GM12891 (cell line): ENCODE results near the gene KCNAB1.

Experiments used
- PAX5 ChIP-seq: IDR thresholded peaks from 2 replicates; pipeline ENCODE4 v1.6.1; 2011; ENCODE audit warnings: low read length, moderate library complexity, mild to moderate bottlenecking; ENCODE audit not compliant: insufficient read depth, severe bottlenecking
- POLR2A ChIP-seq: IDR thresholded peaks from 2 replicates; pipeline ENCODE4 v1.6.1; 2011; ENCODE audit warnings: low read depth, low read length, control low read depth
- POLR2AphosphoS5 ChIP-seq: IDR thresholded peaks from 2 replicates; pipeline ENCODE4 v1.6.1; 2011; ENCODE audit warnings: low read depth, low read length, control low read depth
- POU2F2 ChIP-seq: IDR thresholded peaks from 2 replicates; pipeline ENCODE4 v1.6.1; 2011; ENCODE audit warnings: low read depth, mild to moderate bottlenecking, control low read depth, low read length, moderate library complexity
- SPI1 ChIP-seq: IDR thresholded peaks from 2 replicates; pipeline ENCODE4 v1.6.1; 2011; ENCODE audit warnings: low read depth, low read length, control low read depth
- TAF1 ChIP-seq: IDR thresholded peaks from 2 replicates; pipeline ENCODE4 v1.6.1; 2011; ENCODE audit warnings: low read depth, low read length, control low read depth

GRCh38 chr3:156166808-156167207 lies 46.4 kb downstream of the KCNAB1 start:
- no peak for TF ChIP-seq POLR2AphosphoS5
- no peak for TF ChIP-seq POLR2A
- TF ChIP-seq SPI1: no peak
- no peak for TF ChIP-seq TAF1
- TF ChIP-seq POU2F2: no peak
- TF ChIP-seq PAX5: no peak
